ENCODE measurements around the gene RORC.
"Not testable (repeated sequence)": the region's sequence is repeated elsewhere in the genome, so short reads cannot be mapped to it uniquely, and the experiment has no call there.

The RORC gene

GRCh38 chr1:151768351-151769066, 63.1 kb downstream of the RORC start:
- DNase-seq, result not testable (repeated sequence)

- no peak for DNase-seq
Observed at GRCh38 chr1:151763990-151764389, 67.6 kb downstream of the RORC start.

DNA sequence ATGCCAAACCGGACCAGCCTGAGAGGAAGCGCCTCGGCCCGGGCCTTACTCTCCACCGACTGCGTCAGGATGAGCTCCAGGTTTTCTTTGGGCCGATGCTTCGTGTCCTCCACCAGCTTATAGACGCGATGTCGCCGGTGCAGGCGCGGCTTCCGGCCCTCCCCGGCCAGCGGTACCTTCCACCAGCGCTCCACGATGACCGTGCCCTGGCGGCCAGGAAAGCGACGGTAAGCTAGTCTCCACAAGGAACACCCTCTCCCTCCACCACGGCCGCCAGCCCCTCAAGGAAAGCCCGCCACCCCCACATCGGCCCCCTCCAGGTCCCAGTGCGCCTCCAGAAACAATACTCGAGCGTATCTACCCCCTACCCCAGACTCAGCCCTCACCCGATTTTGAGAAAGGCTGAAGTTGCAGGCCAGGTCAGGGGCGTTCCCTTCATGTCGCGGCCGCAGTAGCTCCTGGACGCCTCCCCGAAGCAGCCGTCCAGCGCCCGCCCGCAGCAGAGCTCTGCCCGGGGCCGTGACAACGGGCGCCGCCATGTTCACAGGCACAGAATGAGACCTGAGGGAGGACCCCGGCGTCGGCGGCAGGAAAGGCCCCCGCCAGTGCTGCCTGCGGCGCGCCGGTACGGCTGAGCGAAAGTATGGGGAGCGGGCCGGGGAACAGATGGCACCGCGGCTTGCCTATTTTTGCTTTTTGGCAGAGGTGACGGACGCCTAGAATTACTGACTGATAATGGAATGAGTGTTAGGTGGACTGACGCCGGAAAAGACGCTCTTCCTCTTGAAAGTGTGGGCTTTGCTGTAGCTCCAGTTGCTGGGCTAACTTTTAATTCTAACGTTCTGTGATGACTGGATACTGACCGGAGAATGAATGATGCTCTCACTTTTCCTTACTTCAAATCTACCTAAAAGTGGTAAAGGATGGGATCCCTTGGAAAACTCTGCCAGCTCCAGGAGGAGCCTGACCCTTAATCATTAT, 68.4 kb downstream of the RORC start, which contains the start of gene MRPL9:
MRPL9 (minus strand) TSS at position 556 of the 981 bp plus-strand sequence; CDS start at position 539, 17 bp downstream.
- DNase-seq, result peak; percentile 84 to 86

- no peak for DNase-seq
Observed at GRCh38 chr1:151760597-151761385, 70.8 kb downstream of the RORC start.

- DNase-seq, result no peak
Observed at GRCh38 chr1:151759241-151759640, 72.4 kb downstream of the RORC start.

GRCh38 chr1:151756291-151756690, 75.3 kb downstream of the RORC start:
- no peak for DNase-seq
